Measurements from ENCODE around the gene RARG.

DNA sequence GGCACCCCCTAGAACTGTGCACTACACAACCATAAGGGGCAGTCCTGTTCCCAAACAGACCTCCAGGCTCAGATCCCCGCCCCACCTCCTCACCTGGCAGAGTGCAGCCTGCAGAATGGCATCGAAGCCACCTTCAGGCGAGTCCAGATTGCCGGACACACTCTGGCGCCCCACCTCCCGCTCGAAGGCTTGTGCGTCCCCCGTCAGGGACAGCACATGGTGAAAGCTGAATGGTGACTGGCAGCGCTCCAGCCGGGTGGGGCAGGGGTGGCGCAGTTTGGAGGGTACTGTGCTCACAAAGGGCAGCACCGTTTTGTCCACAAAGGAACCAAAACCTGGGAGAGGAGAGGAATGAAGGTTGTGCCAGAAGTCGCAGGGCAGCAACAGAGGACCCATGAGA lies 35.5 kb downstream of the RARG start:
- TF ChIP-seq ZNF70 (CRISPR knock-in tag; IDR thresholded peaks at IDR 0.05) (no peak), BACH2 (CRISPR knock-in tag; IDR thresholded peaks at IDR 0.05; ENCODE audit: borderline replicate concordance) (no peak), CSDC2 (CRISPR knock-in tag; IDR thresholded peaks at IDR 0.05) (no peak), ESRRG (CRISPR knock-in tag; IDR thresholded peaks at IDR 0.05) (no peak), TCF4 (CRISPR knock-in tag; IDR thresholded peaks at IDR 0.05; ENCODE audit: borderline replicate concordance) (no peak)
- TF ChIP-seq, protein P1, sequence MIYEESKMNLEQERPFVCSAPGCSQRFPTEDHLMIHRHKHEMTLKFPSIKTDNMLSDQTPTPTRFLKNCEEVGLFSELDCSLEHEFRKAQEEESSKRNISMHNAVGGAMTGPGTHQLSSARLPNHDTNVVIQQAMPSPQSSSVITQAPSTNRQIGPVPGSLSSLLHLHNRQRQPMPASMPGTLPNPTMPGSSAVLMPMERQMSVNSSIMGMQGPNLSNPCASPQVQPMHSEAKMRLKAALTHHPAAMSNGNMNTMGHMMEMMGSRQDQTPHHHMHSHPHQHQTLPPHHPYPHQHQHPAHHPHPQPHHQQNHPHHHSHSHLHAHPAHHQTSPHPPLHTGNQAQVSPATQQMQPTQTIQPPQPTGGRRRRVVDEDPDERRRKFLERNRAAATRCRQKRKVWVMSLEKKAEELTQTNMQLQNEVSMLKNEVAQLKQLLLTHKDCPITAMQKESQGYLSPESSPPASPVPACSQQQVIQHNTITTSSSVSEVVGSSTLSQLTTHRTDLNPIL (CRISPR knock-in tag; IDR thresholded peaks at IDR 0.05; ENCODE audit: low read depth): no peak
- TF ChIP-seq, protein P2, sequence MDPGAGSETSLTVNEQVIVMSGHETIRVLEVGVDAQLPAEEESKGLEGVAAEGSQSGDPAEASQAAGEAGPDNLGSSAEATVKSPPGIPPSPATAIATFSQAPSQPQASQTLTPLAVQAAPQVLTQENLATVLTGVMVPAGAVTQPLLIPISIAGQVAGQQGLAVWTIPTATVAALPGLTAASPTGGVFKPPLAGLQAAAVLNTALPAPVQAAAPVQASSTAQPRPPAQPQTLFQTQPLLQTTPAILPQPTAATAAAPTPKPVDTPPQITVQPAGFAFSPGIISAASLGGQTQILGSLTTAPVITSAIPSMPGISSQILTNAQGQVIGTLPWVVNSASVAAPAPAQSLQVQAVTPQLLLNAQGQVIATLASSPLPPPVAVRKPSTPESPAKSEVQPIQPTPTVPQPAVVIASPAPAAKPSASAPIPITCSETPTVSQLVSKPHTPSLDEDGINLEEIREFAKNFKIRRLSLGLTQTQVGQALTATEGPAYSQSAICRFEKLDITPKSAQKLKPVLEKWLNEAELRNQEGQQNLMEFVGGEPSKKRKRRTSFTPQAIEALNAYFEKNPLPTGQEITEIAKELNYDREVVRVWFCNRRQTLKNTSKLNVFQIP (CRISPR knock-in tag; IDR thresholded peaks at IDR 0.05; ENCODE audit: borderline replicate concordance, low read depth): no peak

Measured in SK-N-SH treated with all-trans-retinoic acid at 6 μM for 48 hours (cell line).